Stomach smooth muscle (tissue), 2 donors: ENCODE measurements around the gene MX1.

Source experiments
- H3K27ac ChIP-seq: one replicate; pipeline ENCODE4 v1.7.0; 2013; ENCODE audit warnings: mild to moderate bottlenecking, low read length, inconsistent platforms
- H3K27me3 ChIP-seq, 2 donors: one replicate each; pipeline ENCODE4 v1.7.0; 2013; ENCODE audit warnings: low read length in 2 of 2; ENCODE audit not compliant: insufficient read depth in 2 of 2, control insufficient read depth in 1 of 2
- H3K36me3 ChIP-seq, 2 donors: one replicate each; pipeline ENCODE4 v1.7.0; 2013; ENCODE audit warnings: low read length in 2 of 2; ENCODE audit not compliant: control insufficient read depth in 2 of 2, insufficient read depth in 2 of 2
- H3K4me1 ChIP-seq: one replicate; pipeline ENCODE4 v1.7.0; 2013; ENCODE audit warnings: low read length; ENCODE audit not compliant: control insufficient read depth, insufficient read depth
- H3K4me3 ChIP-seq, 2 donors: one replicate each; pipeline ENCODE4 v1.7.0; 2013; ENCODE audit warnings: low read length in 2 of 2
- H3K9ac ChIP-seq, 2 donors: one replicate each; pipeline ENCODE4 v1.7.0; 2013; ENCODE audit warnings: low read length in 2 of 2, mild to moderate bottlenecking in 1 of 2
- H3K9me3 ChIP-seq, 2 donors: one replicate each; pipeline ENCODE4 v1.7.0; 2013; ENCODE audit warnings: low read length in 2 of 2; ENCODE audit not compliant: control insufficient read depth in 2 of 2
- donor health status: healthy.
- donor health status: Pancreatic carcinoma.

Gene MX1

GRCh38 chr21:41396558-41397075 is 29.4 kb upstream of the MX1 start:
- Histone ChIP-seq H3K27ac (no peak overlapping the region), H3K9me3 (no peaks in the 10 kb centered on the region), H3K36me3 (peaks cover 0 to 2% of the 10 kb centered on the region in 2 donors), H3K27me3 (peaks cover 0 to 2% of the 10 kb centered on the region in 2 donors), H3K4me1 (no peaks in the 10 kb centered on the region), H3K4me3 (no peak overlapping the region), H3K9ac (no peak overlapping the region)

GRCh38 chr21:41397471-41397891 is 28.6 kb upstream of the MX1 start:
- H3K36me3 ChIP-seq, result peaks cover 0 to 2% of the 10 kb centered on the region in 2 donors
- no peaks in the 10 kb centered on the region for H3K9me3 ChIP-seq
- no peak overlapping the region for H3K9ac ChIP-seq
- no peak overlapping the region for H3K27ac ChIP-seq
- H3K4me3 ChIP-seq, result no peak overlapping the region
- H3K27me3 ChIP-seq, result peaks cover 0 to 2% of the 10 kb centered on the region in 2 donors
- no peaks in the 10 kb centered on the region for H3K4me1 ChIP-seq

- H3K4me3 ChIP-seq, result no peak overlapping the region
- H3K27me3 ChIP-seq, result peaks cover 0 to 2% of the 10 kb centered on the region in 2 donors
- H3K36me3 ChIP-seq, result peaks cover 0 to 5% of the 10 kb centered on the region in 2 donors
- no peaks in the 10 kb centered on the region for H3K9me3 ChIP-seq
- H3K9ac ChIP-seq, result no peak overlapping the region
- H3K4me1 ChIP-seq, result no peaks in the 10 kb centered on the region
- H3K27ac ChIP-seq, result no peak overlapping the region
These were observed 27.8 kb upstream of the MX1 start for GRCh38 chr21:41398251-41398650.

- H3K4me1 ChIP-seq, result no peaks in the 10 kb centered on the region
- peaks cover 0 to 5% of the 10 kb centered on the region in 2 donors for H3K36me3 ChIP-seq
- H3K9me3 ChIP-seq, result no peaks in the 10 kb centered on the region
- H3K27ac ChIP-seq, result no peak overlapping the region
- H3K4me3 ChIP-seq, result no peak overlapping the region
- no peak overlapping the region for H3K9ac ChIP-seq
- H3K27me3 ChIP-seq, result peaks cover 0 to 2% of the 10 kb centered on the region in 2 donors
These were observed 27.2 kb upstream of the MX1 start for GRCh38 chr21:41398831-41399230.

- Histone ChIP-seq H3K36me3 (peaks cover 0 to 5% of the 10 kb centered on the region in 2 donors), H3K4me3 (no peak overlapping the region), H3K9ac (no peak overlapping the region), H3K4me1 (no peaks in the 10 kb centered on the region), H3K27ac (no peak overlapping the region), H3K27me3 (peaks cover 0 to 2% of the 10 kb centered on the region in 2 donors), H3K9me3 (no peaks in the 10 kb centered on the region)
These were observed 26.7 kb upstream of the MX1 start for GRCh38 chr21:41399246-41399800.

- no peaks in the 10 kb centered on the region for H3K4me1 ChIP-seq
- H3K27me3 ChIP-seq, result peaks cover 0 to 2% of the 10 kb centered on the region in 2 donors
- no peaks in the 10 kb centered on the region for H3K9me3 ChIP-seq
- peaks cover 0 to 2% of the 10 kb centered on the region in 2 donors for H3K36me3 ChIP-seq
- no peak overlapping the region for H3K27ac ChIP-seq
- H3K4me3 ChIP-seq, result no peak overlapping the region
- H3K9ac ChIP-seq, result no peak overlapping the region
These were observed 23.8 kb upstream of the MX1 start for GRCh38 chr21:41402231-41402630.

GRCh38 chr21:41402796-41403195 is 23.2 kb upstream of the MX1 start:
- no peaks in the 10 kb centered on the region for H3K9me3 ChIP-seq
- H3K4me3 ChIP-seq, result no peak overlapping the region
- H3K27me3 ChIP-seq, result peaks cover 0 to 2% of the 10 kb centered on the region in 2 donors
- H3K27ac ChIP-seq, result no peak overlapping the region
- no peak overlapping the region for H3K9ac ChIP-seq
- H3K4me1 ChIP-seq, result no peaks in the 10 kb centered on the region
- H3K36me3 ChIP-seq, result peaks cover 0 to 2% of the 10 kb centered on the region in 2 donors

GRCh38 chr21:41403331-41403730 is 22.7 kb upstream of the MX1 start:
- peaks cover 0 to 2% of the 10 kb centered on the region in 2 donors for H3K36me3 ChIP-seq
- no peak overlapping the region for H3K27ac ChIP-seq
- peaks cover 0 to 2% of the 10 kb centered on the region in 2 donors for H3K27me3 ChIP-seq
- H3K4me1 ChIP-seq, result no peaks in the 10 kb centered on the region
- no peak overlapping the region for H3K9ac ChIP-seq
- H3K9me3 ChIP-seq, result no peaks in the 10 kb centered on the region
- H3K4me3 ChIP-seq, result no peak overlapping the region

- H3K9me3 ChIP-seq, result no peaks in the 10 kb centered on the region
- no peak overlapping the region for H3K27ac ChIP-seq
- no peak overlapping the region for H3K9ac ChIP-seq
- peaks cover 0 to 2% of the 10 kb centered on the region in 2 donors for H3K36me3 ChIP-seq
- no peak overlapping the region for H3K4me3 ChIP-seq
- H3K4me1 ChIP-seq, result no peaks in the 10 kb centered on the region
- peaks cover 0 to 2% of the 10 kb centered on the region in 2 donors for H3K27me3 ChIP-seq
These were observed 22.1 kb upstream of the MX1 start for GRCh38 chr21:41403966-41404365.

- H3K9me3 ChIP-seq, result no peaks in the 10 kb centered on the region
- no peaks in the 10 kb centered on the region for H3K4me1 ChIP-seq
- no peak overlapping the region for H3K9ac ChIP-seq
- peaks cover 0 to 2% of the 10 kb centered on the region in 2 donors for H3K36me3 ChIP-seq
- H3K4me3 ChIP-seq, result no peak overlapping the region
- H3K27ac ChIP-seq, result no peak overlapping the region
- no peaks in the 10 kb centered on the region for H3K27me3 ChIP-seq
These were observed 20.7 kb upstream of the MX1 start for GRCh38 chr21:41405321-41405720.

GRCh38 chr21:41406340-41406739 is 19.7 kb upstream of the MX1 start:
- H3K9ac ChIP-seq, result no peak overlapping the region
- H3K27me3 ChIP-seq, result no peaks in the 10 kb centered on the region
- H3K4me1 ChIP-seq, result no peaks in the 10 kb centered on the region
- no peaks in the 10 kb centered on the region for H3K9me3 ChIP-seq
- no peak overlapping the region for H3K27ac ChIP-seq
- H3K36me3 ChIP-seq, result peaks cover 0 to 2% of the 10 kb centered on the region in 2 donors
- no peak overlapping the region for H3K4me3 ChIP-seq
